Peyer's patch (tissue), 4 donors: ENCODE measurements around the gene SERPINH1. TPM values are rescaled to one million over a fixed set of nuclear protein-coding genes. Genes with fewer than 3 reads are reported as not detected.

Source experiments
- DNase-seq, 3 donors: peaks; one replicate each; pipeline ENCODE4 v3.0.0-alpha.2; 2017 to 2019
- H3K27ac ChIP-seq, 4 donors: fragments of 200-600 bp; sonication (generic); one replicate each; pipeline ENCODE4 v1.5.1; 2016 to 2019
- H3K27me3 ChIP-seq, 2 donors: fragments of 200-600 bp; sonication (generic); one replicate each; pipeline ENCODE4 v1.5.1; 2019
- H3K36me3 ChIP-seq, 3 donors: fragments of 200-600 bp; sonication (generic); one replicate each; pipeline ENCODE4 v1.5.1; 2016 to 2019
- H3K4me1 ChIP-seq, 4 donors: fragments of 200-600 bp; sonication (generic); one replicate each; pipeline ENCODE4 v1.5.1; 2016 to 2019
- H3K4me3 ChIP-seq, 4 donors: fragments of 200-600 bp; sonication (generic); 1 replicate in 3 of 4; 2 replicates in 1 of 4; pipeline ENCODE4 v1.5.1; 2016 to 2019; ENCODE audit warnings: mild to moderate bottlenecking in 1 of 4
- H3K9me3 ChIP-seq, 4 donors: fragments of 200-600 bp; sonication (generic); one replicate each; pipeline ENCODE4 v1.5.1; 2016 to 2019; ENCODE audit warnings: mild to moderate bottlenecking in 1 of 4
- POLR2A ChIP-seq, 2 donors: fragments of 450-650 bp; IDR thresholded peaks; one replicate each; pipeline ENCODE4 v1.5.1; 2017; ENCODE audit warnings: antibody characterized with exemption in 2 of 2, mild to moderate bottlenecking in 2 of 2, moderate library complexity in 2 of 2
- total RNA-seq, 4 donors: library from RNA; depleted of rRNA; stranded (reverse); fragments of >200 nt; gene quantifications; one replicate each; pipeline ENCODE4 v1.1.0, GENCODE V29; 2016
- TF ChIP-seq, protein P1 (sequence below), 6 experiments: fragments of 450-650 bp in 4 of 6; fragments of 200-600 bp in 2 of 6; sonication (generic) in 1 of 6; IDR thresholded peaks; one replicate each; pipeline ENCODE4 v1.5.1; 2017 to 2019; ENCODE audit warnings: antibody characterized with exemption in 6 of 6, mild to moderate bottlenecking in 3 of 6, moderate library complexity in 1 of 6

Gene SERPINH1
- total RNA-seq, 4 donors from 2014 or later: 35.4 to 50.9 (median 43.4) TPM

GRCh38 chr11:75547617-75548058, 14.4 kb upstream of the SERPINH1 start:
- H3K27me3 ChIP-seq: no peaks in the 10 kb centered on the region
- no peaks in the 10 kb centered on the region for H3K36me3 ChIP-seq
- peaks cover 0 to 6% (median 0%) of the 10 kb centered on the region in 4 donors for H3K4me1 ChIP-seq
- no peak overlapping the region for H3K4me3 ChIP-seq
- TF ChIP-seq, protein P1, sequence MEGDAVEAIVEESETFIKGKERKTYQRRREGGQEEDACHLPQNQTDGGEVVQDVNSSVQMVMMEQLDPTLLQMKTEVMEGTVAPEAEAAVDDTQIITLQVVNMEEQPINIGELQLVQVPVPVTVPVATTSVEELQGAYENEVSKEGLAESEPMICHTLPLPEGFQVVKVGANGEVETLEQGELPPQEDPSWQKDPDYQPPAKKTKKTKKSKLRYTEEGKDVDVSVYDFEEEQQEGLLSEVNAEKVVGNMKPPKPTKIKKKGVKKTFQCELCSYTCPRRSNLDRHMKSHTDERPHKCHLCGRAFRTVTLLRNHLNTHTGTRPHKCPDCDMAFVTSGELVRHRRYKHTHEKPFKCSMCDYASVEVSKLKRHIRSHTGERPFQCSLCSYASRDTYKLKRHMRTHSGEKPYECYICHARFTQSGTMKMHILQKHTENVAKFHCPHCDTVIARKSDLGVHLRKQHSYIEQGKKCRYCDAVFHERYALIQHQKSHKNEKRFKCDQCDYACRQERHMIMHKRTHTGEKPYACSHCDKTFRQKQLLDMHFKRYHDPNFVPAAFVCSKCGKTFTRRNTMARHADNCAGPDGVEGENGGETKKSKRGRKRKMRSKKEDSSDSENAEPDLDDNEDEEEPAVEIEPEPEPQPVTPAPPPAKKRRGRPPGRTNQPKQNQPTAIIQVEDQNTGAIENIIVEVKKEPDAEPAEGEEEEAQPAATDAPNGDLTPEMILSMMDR (IDR thresholded peaks at IDR 0.05): peak in 5 of 6 experiments; percentile 59 to 86 (median 78)
- no peak for TF ChIP-seq POLR2A (IDR thresholded peaks at IDR 0.05)
- H3K9me3 ChIP-seq: no peaks in the 10 kb centered on the region
- peak in 2 of 3 donors; percentile 37 to 83 for DNase-seq
- no peak overlapping the region for H3K27ac ChIP-seq

DNA sequence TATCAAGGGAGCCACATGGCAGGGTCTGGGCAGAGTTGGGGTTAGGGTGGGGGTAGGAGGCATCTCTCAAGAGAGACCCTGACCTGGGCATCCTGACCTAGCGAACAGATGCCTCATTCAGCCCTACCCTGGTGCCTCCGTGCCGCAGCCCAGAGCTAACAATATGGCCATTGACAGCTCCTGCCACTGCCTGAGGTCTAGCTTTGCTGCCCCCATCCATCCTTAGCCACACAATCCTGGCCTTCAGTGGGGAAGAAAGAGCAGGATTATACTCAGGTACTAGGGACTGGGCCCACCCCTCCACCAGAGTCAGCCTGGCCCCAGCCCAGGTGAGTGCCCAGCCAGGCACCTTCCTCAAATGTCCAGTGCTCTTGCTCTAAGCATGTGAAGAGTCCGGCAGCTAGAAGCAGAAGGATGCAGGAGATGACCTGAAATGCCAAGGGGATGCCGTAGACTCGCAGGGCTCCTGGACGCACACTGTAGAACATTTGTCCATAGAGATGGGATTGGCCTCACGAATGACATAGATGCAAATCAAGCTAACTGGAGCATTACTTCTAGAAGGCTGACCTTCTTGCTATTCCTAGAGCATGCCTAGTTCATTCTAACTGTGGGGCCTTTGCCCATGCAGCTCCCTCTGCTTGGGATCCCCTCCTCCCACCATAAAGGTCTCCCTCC, 13.3 kb upstream of the SERPINH1 start:
- Histone ChIP-seq H3K9me3 (no peaks in the 10 kb centered on the region), H3K4me3 (no peak overlapping the region), H3K27me3 (no peaks in the 10 kb centered on the region), H3K4me1 (peaks cover 0 to 6% (median 0%) of the 10 kb centered on the region in 4 donors), H3K36me3 (no peaks in the 10 kb centered on the region), H3K27ac (no peak overlapping the region)
- DNase-seq: no peak
- TF ChIP-seq, protein P1 (IDR thresholded peaks at IDR 0.05): no peak
- TF ChIP-seq POLR2A (IDR thresholded peaks at IDR 0.05): no peak

GRCh38 chr11:75549370-75549958, 12.6 kb upstream of the SERPINH1 start:
- no peaks in the 10 kb centered on the region for H3K9me3 ChIP-seq
- DNase-seq: no peak

GRCh38 chr11:75553182-75553581, 8.9 kb upstream of the SERPINH1 start:
- Histone ChIP-seq H3K27me3 (no peaks in the 10 kb centered on the region), H3K36me3 (no peaks in the 10 kb centered on the region), H3K4me1 (peaks cover 0 to 18% (median 0%) of the 10 kb centered on the region in 4 donors), H3K4me3 (no peak overlapping the region), H3K9me3 (no peaks in the 10 kb centered on the region), H3K27ac (peak overlapping the region in 1 of 4 donors; percentile 85)
- DNase-seq: no peak
- no peak for TF ChIP-seq POLR2A (IDR thresholded peaks at IDR 0.05)
- TF ChIP-seq, protein P1 (IDR thresholded peaks at IDR 0.05): no peak

More at GRCh38 chr11:75549370-75549958, 12.6 kb upstream of the SERPINH1 start:
- no peak overlapping the region for H3K27ac ChIP-seq
- no peaks in the 10 kb centered on the region for H3K36me3 ChIP-seq
- H3K4me3 ChIP-seq: no peak overlapping the region
- H3K27me3 ChIP-seq: no peaks in the 10 kb centered on the region
- peaks cover 0 to 6% (median 0%) of the 10 kb centered on the region in 4 donors for H3K4me1 ChIP-seq
- TF ChIP-seq POLR2A (IDR thresholded peaks at IDR 0.05): no peak
- TF ChIP-seq, protein P1 (IDR thresholded peaks at IDR 0.05): no peak

GRCh38 chr11:75553889-75554257, 8.2 kb upstream of the SERPINH1 start:
- TF ChIP-seq, protein P1 (IDR thresholded peaks at IDR 0.05): no peak
- no peak for TF ChIP-seq POLR2A (IDR thresholded peaks at IDR 0.05)
- Histone ChIP-seq H3K4me3 (no peak overlapping the region), H3K27ac (peak overlapping the region; percentile 24 to 85 (median 67))

More at GRCh38 chr11:75553889-75554257, 8.2 kb upstream of the SERPINH1 start:
- no peaks in the 10 kb centered on the region for H3K27me3 ChIP-seq
- no peaks in the 10 kb centered on the region for H3K9me3 ChIP-seq
- H3K36me3 ChIP-seq: no peaks in the 10 kb centered on the region
- H3K4me1 ChIP-seq: peaks cover 0 to 24% (median 1%) of the 10 kb centered on the region in 4 donors
- DNase-seq: no peak
